ENCODE measurements around the gene SPTY2D1.

The SPTY2D1 gene

GRCh38 chr11:18564149-18564548 is 70.0 kb downstream of the SPTY2D1 start:
- TF ChIP-seq CTCF (conservative IDR thresholded peaks at IDR 0.05; ENCODE audit: control insufficient read depth, insufficient read depth, low read depth, low read length), result no peak
- H3K4me3 ChIP-seq (ENCODE audit: control insufficient read depth, low read depth, low read length), result no peak overlapping the region
- DNase-seq (ENCODE audit: low read depth), result no peak

GRCh38 chr11:18563090-18563730 is 70.9 kb downstream of the SPTY2D1 start:
- peak; percentile 26 for DNase-seq (ENCODE audit: low read depth)
- no peak overlapping the region for H3K4me3 ChIP-seq (ENCODE audit: control insufficient read depth, low read depth, low read length)
- no peak for TF ChIP-seq CTCF (conservative IDR thresholded peaks at IDR 0.05; ENCODE audit: control insufficient read depth, insufficient read depth, low read depth, low read length)

All from fibroblast of mammary gland (primary cell).